ENCODE data around the gene AXDND1.
"Not testable (repeated sequence)": the region's sequence is repeated elsewhere in the genome, so short reads cannot be mapped to it uniquely, and the experiment has no call there.

The AXDND1 gene

GRCh38 chr1:179465661-179466060 is 99.9 kb downstream of the AXDND1 start:
- DNase-seq (ENCODE audit: low spot score), result not testable (repeated sequence)

DNA sequence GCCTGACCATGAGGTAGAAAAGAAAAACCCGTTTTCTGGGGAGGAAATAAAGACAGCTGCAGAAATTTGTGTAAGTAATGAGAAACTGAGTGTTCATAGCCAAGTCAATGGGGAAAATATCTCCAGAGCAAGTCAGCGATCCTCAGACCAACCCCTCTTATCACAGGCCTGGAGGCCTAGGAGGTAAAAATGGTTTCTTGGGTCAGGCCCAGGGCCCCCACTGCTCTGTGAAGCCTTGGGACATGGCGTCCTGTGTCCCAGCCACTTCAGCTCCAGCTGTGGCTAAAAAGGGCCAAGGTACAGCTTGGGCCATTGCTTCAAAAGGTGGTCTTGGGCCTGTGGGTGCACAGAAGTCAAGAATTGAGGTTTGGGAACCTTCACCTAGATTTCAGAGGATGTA is 108.9 kb downstream of the AXDND1 start:
- no peak for DNase-seq (ENCODE audit: low spot score)

GRCh38 chr1:179476484-179476883 is 110.7 kb downstream of the AXDND1 start:
- no peak for DNase-seq (ENCODE audit: low spot score)

DNA sequence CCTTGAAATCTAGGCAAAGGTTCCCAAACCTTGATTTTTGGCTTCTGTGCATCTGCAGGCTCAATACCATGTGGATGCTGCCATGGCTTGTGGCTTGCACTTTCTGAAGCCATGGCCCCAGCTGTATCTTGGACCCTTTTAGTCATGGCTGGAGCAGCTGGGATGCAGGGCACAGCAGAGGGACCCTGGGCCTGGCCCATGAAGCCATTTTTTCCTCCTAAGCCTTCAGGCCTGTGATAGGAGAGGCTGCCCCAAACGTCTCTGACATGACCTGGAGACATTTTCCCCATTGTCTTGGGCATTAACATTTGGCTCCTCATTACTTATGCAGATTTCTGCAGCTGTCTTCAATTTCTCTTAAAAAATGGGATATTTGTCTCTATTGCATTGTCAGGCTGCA is 112.6 kb downstream of the AXDND1 start:
- DNase-seq (ENCODE audit: low spot score), result no peak

DNA sequence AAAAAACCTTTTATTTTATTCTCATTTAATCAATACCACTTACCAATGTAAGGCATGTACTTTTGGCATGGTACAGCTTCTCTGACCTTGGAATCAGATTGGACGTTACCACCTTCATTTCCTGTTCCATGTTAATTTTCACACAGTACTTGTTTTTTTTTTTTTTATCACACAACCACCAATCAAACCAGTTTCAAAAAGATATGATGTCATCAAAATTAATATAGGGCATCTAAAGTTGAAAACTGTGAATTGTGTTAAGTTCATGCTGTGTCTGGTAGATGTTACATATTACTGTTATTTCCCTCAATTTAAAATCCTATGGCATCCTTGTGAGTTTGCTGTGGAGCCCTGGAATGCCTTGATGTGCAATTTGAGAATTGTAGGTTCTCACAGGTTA is 124.8 kb downstream of the AXDND1 start:
- DNase-seq (ENCODE audit: low spot score), result no peak

DNA sequence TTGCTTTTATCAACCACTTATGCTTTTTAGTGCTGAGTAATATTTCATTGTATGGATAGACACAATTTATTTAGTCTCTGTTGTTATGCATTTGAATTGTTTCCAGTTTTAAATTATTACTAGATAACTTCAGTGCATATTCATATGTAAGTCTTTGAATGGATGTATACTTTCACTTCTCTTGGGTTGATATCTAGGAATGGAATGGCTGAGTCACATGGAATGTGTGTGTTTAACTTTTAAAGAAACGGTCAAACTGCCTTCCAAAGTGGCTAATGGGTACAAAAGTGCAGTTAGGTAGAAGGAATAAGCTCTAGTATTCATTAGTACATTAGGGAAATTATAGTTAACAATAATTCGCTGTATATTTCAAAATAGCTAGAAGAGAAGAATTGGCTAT is 127.6 kb downstream of the AXDND1 start:
- DNase-seq (ENCODE audit: low spot score), result no peak

DNA sequence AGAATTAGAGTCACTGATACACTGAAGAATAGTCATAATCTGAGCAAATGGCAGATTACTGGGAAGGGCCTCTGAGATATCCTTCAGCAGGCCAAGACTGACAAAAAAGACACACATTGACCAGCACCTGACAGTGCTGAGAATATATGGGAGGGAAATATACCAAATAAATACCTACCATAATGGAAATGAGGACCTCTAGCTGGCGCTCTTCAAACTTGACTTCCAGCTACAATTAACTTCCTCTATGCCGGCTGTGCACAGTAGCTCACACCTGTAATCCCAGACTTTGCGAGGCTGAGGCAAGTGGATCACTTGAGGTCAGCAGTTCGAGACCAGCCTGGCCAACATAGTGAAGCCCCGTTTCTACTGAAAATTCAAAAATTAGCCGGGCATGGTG is 140.4 kb downstream of the AXDND1 start:
- DNase-seq (ENCODE audit: low spot score), result no peak

- no peak for DNase-seq (ENCODE audit: low spot score)
These were observed 143.6 kb downstream of the AXDND1 start for GRCh38 chr1:179509384-179509783.

DNA sequence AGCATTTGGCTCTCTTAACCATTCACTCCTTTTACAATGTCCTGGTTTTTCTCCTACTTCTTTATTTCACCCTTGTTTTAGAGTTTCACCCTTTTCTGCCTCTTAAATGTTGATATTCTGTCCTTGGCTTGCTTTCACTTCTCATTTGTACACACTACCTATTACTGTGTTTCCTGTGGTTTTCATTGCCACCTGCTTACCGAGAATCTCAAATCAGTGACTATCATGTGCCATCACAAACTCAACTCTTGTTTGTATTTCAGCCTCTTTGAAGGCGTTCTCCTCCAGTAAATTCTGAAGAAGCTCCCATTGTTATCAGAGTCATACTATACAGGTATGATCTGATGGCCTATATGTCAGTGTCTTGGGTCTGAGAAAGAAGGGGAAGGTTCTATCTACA is 144.3 kb downstream of the AXDND1 start:
- DNase-seq (ENCODE audit: low spot score), result no peak

DNA sequence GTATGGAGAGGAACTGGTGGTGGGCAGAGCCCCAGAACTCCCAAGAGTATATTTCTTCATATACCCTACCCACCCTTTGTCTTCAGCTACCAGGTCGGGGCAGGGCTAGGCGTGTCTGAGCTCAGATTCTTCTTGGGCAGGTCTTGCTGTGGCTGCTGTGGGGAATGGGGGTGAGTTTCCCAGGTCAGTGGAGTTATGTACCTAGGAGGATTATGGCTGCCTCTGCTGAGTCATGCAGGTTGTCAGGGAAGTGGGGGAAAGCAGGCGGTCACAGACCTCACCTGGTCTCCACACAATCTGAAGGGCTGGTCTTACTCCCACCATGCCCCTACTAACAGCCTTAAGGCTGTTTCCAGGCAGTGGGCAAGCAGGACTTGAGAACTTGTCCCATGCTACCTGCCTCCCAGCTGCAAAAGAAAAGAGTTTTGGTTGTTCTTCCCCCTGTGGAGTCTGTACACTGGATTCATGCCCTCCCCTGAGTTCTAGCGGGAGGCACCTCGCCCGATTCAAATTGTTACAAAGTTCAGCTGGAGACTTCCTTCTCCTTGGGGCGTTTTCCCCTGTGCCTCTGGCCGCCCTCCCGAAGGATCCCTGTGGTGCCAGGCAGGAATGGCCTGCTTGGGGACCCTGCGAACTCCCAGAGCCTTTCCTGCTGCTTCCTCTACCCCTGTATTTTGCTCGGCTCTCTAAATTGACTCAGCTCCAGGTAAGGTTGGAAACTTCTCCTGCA is 151.4 kb downstream of the AXDND1 start:
- DNase-seq (ENCODE audit: low spot score), result no peak

- DNase-seq (ENCODE audit: low spot score), result not testable (repeated sequence)
These were observed 152.8 kb downstream of the AXDND1 start for GRCh38 chr1:179518544-179518943.

DNA sequence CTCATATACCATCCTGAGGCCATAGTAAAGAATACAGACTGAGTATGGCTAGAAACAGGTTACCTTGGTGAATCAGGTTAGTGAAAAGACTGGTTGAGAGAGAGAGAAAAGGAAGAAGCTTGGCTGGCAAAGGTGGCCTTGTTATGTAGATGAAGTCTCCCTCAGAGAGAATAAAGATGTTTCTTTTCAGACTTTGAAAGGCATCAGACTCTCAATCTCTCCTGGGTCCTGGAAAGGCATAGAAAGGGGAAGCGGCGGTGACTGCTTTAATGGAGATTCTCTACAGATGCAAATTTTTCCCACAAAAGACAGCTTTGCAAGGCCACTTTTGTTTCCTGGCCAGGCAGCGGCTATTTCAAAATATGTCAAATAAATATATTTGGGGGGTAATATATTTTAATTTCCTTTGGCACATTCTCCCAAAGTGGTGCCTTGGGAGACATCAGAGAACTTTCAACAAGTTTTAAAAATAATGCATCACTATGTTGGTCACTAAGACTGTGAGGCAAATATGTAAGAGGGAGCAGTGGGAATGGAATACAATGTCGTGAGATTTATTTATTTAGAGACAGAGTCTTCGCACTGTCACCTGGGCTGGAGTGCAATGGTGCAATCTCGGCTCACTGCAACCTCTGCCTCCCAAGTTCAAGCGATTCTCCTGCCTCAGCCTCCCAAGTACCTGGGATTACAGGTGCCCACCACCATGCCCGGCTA is 163.9 kb downstream of the AXDND1 start:
- DNase-seq (ENCODE audit: low spot score), result no peak

DNA sequence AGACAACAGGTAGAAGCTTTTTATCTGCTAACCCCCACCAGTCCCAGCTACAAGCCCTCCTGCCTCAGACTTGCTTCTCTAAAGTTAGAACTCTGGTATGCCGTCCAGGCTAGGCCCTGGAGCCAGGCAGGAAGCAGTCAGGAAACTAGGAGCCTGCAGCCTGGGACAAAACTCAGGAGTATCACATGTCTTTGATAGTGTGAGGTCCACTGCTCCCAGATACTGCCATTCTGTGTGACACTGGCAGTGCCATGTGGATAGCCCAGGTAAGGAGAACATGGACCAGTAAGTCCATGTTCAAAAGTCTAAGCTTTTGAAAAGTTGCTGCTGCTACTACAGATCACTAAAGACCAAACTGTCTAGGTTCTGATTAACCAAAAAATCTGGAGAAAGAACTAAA is 164.6 kb downstream of the AXDND1 start:
- DNase-seq (ENCODE audit: low spot score), result no peak

GRCh38 chr1:179541774-179542173 is 176.0 kb downstream of the AXDND1 start:
- no peak for DNase-seq (ENCODE audit: low spot score)

- DNase-seq (ENCODE audit: low spot score), result no peak
These were observed 179.6 kb downstream of the AXDND1 start for GRCh38 chr1:179545321-179545720.

DNA sequence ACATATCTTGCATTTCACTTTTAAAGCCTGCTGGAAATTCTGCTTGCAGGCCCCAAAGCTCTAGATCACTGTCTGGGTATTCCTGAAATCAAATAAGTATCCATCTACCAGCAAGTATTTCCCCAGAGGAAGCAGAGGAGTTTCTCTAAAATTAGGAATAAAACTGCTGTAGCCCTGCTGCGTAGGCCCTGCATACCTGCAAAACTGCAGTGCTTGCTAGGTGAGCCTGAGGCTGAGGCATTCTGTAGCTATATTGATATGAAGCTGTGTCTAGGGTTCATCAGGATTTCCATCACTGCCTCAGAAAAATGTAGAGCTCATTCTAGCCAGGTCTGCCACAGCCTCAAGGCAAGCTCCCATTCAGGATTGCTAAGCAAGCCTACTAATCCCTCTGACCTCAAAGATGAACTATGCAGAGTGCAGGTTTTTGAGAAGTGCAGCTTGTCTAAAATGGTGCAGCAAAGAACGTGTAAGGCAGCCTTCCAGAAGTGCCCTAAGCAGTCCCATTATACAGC is 181.3 kb downstream of the AXDND1 start:
- no peak for DNase-seq (ENCODE audit: low spot score)

GRCh38 chr1:179548666-179549367 is 183.0 kb downstream of the AXDND1 start:
- no peak for DNase-seq (ENCODE audit: low spot score)

GRCh38 chr1:179549368-179549700 is 183.6 kb downstream of the AXDND1 start:
- DNase-seq (ENCODE audit: low spot score), result no peak

GRCh38 chr1:179550746-179551682 is 185.2 kb downstream of the AXDND1 start:
- DNase-seq (ENCODE audit: low spot score), result no peak

DNA sequence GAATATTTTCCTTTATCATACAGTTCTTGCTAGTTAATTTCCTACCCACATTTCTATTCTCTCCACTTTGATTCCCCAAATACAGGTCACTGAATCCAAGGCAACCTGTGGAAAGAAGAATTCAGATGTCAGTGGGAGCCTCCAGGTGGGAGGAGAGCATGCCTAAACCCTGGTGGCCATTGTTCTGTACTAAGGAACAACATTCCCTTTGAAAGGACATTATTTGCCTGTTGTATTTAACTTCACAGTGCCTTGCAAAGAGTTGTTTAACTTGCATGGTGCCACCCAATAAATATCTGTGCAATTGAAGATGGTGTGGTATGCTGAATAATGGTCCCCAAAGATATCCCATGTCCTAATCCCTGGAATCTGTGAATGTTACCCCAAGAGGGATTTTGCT is 188.7 kb downstream of the AXDND1 start:
- no peak for DNase-seq (ENCODE audit: low spot score)

DNA sequence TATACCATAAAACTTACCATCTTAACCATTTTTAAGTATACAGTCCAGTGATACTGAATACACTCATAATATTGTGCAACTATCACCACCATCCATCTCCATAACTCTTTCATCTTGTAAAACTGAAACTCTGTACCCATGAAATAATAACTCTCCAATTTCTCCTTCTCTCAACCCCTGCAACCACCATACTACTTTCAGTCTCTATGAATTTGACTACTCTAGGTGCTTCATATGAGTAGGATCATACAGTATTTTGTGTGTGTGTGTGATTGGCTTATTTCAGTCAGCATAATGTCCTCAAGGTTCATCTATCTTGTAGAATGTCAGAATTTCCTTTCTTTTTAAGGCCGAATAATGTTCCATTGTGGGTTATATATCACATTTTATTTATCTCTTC is 192.3 kb downstream of the AXDND1 start:
- DNase-seq (ENCODE audit: low spot score), result no peak

All from hematopoietic multipotent progenitor cell treated with erythropoietin and hydrocortisone succinate and interleukin-3 and kit ligand, for 15 days (in vitro differentiated cells).